BE2C (cell line): ENCODE results near the gene PRSS53.

Source experiments
- DNase-seq: peaks from one replicate; pipeline ENCODE4 v3.0.0-alpha.2; 2020
- H3K27me3 ChIP-seq: fragments of 250-450 bp; sonication (Bioruptor Pico); 2 replicates; pipeline ENCODE4 v1.5.1; 2020; ENCODE audit warnings: mild to moderate bottlenecking
- H3K36me3 ChIP-seq: fragments of 250-450 bp; sonication (Bioruptor Pico); 2 replicates; pipeline ENCODE4 v1.5.1; 2020; ENCODE audit warnings: mild to moderate bottlenecking
- H3K4me1 ChIP-seq: fragments of 250-450 bp; sonication (Bioruptor Pico); 2 replicates; pipeline ENCODE4 v1.5.1; 2020
- H3K4me3 ChIP-seq: 2 replicates; pipeline ENCODE4 v1.5.1; 2011; ENCODE audit warnings: low read depth, low read length
- H3K9me3 ChIP-seq: fragments of 250-450 bp; sonication (Bioruptor Pico); 2 replicates; pipeline ENCODE4 v1.5.1; 2020
- TF ChIP-seq, protein P1 (sequence below): IDR thresholded peaks from 2 replicates; pipeline ENCODE4 v1.5.1; 2012; ENCODE audit warnings: mild to moderate bottlenecking, low read depth, low read length

PRSS53 gene

DNA sequence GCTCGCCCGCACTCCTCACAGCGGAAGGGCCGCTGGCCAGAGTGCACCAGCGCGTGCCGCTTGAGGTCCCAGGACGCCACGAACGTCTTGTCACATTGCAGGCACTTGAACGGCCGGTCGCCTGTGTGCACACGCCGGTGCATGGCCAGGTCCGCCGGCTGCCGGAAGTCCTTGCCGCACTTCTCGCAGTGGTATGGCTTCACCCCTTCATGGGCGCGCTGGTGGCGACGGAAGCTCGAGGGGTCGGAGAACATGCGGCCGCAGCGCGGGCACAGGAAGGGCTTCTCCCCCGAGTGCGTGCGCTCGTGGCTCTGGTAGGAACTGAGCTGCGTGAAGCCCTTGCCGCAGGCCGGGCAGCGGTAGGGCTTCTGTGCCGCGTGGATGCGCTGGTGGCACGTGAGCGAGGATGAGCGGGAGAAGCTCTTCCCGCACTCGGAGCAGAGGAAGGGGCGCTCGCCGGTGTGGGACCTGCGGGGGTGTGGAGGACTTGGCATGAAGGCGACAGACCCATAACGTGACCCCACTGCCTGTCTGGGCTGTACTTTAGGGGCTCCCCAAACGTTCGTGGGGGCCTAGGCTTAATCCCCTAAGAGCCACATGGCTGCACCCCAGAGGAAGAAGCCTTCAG, 26.8 kb downstream of the PRSS53 start:
- H3K27me3 ChIP-seq = no peaks in the 10 kb centered on the region
- TF ChIP-seq, protein P1, sequence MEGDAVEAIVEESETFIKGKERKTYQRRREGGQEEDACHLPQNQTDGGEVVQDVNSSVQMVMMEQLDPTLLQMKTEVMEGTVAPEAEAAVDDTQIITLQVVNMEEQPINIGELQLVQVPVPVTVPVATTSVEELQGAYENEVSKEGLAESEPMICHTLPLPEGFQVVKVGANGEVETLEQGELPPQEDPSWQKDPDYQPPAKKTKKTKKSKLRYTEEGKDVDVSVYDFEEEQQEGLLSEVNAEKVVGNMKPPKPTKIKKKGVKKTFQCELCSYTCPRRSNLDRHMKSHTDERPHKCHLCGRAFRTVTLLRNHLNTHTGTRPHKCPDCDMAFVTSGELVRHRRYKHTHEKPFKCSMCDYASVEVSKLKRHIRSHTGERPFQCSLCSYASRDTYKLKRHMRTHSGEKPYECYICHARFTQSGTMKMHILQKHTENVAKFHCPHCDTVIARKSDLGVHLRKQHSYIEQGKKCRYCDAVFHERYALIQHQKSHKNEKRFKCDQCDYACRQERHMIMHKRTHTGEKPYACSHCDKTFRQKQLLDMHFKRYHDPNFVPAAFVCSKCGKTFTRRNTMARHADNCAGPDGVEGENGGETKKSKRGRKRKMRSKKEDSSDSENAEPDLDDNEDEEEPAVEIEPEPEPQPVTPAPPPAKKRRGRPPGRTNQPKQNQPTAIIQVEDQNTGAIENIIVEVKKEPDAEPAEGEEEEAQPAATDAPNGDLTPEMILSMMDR = no peak
- peaks cover 31% of the 10 kb centered on the region for H3K36me3 ChIP-seq
- no peak for DNase-seq
- H3K4me3 ChIP-seq = no peak overlapping the region
- no peaks in the 10 kb centered on the region for H3K9me3 ChIP-seq
- peaks cover 5% of the 10 kb centered on the region for H3K4me1 ChIP-seq

DNA sequence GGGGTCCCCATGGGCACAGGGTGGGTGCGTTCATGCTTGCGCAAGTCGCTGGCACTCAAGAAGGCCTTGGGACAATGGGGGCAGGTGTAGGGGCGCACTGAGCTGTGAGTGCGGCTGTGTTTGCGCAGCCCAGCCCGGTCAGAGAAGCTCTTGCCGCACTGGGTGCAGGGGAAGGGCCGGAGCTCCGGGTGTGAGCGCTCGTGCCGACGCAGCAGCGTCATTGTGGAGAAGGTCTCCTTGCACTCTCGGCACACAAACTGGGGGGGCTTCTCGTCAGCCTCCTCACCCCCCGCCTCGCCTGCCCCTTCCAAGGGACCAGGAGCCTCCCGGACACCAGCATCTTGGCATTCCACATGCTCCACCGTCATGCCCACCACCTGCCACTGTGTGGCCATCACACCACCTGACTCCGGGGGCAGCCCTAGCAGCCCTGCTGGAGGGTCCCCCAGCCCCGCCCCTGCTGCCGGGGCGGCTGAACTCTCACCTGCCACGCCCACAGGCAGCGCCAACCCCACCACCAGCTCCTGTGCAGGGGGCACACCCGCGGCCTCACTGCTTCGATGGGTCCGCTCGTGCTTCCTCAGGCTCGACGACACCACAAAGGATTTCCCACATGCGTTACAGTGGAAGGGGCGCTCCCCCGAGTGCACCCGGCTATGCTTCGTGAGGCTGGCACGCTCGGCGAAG, 27.5 kb downstream of the PRSS53 start:
- no peaks in the 10 kb centered on the region for H3K9me3 ChIP-seq
- H3K36me3 ChIP-seq = peaks cover 31% of the 10 kb centered on the region
- no peaks in the 10 kb centered on the region for H3K27me3 ChIP-seq
- H3K4me1 ChIP-seq = peaks cover 5% of the 10 kb centered on the region
- H3K4me3 ChIP-seq = no peak overlapping the region
- DNase-seq = no peak
- TF ChIP-seq, protein P1 = no peak

DNA sequence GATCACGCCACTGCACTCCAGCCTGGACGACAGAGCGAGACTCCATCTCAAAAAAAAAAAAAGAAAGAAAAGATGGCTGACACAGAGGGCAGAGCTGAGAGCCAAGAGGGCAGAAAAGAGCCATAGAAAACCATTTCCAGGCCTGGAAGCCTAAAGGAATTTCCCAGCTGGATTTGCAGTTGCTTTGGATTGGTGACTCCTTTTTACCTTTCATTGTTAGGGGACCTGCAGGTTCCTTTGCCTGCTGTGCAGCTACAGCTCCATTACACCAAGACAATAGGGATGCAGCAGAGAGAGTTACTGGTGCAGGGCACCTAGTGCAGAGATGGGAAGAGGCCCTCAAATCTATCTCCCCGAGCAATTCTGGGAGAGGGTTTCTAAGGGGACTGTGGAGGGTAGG, 33.1 kb downstream of the PRSS53 start:
- TF ChIP-seq, protein P1 = no peak
- Histone ChIP-seq H3K36me3 (peaks cover 5% of the 10 kb centered on the region), H3K9me3 (no peaks in the 10 kb centered on the region), H3K4me1 (no peaks in the 10 kb centered on the region), H3K4me3 (no peak overlapping the region), H3K27me3 (no peaks in the 10 kb centered on the region)
- no peak for DNase-seq

DNA sequence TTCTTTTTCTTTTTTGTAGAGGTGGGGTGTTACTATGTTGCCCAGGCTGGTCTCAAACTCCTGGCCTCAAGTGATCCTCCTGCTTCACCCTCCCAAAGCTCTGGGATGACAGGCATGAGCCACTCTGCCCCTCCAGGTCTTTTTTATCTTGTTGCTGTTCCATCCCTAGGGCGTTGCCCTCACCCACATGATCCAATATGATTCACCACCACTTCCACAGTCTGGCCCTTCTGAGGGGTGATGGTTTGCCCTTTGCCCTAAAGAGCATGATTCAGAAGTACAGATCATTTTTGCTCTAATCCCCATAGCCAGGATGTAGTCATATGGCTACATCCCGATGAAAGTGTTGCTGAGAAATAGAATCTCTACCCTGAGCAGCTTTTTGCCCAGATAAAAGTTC, 36.6 kb downstream of the PRSS53 start:
- Histone ChIP-seq H3K9me3 (no peaks in the 10 kb centered on the region), H3K4me1 (no peaks in the 10 kb centered on the region), H3K27me3 (no peaks in the 10 kb centered on the region), H3K4me3 (no peak overlapping the region), H3K36me3 (no peaks in the 10 kb centered on the region)
- TF ChIP-seq, protein P1 = no peak
- DNase-seq = no peak

DNA sequence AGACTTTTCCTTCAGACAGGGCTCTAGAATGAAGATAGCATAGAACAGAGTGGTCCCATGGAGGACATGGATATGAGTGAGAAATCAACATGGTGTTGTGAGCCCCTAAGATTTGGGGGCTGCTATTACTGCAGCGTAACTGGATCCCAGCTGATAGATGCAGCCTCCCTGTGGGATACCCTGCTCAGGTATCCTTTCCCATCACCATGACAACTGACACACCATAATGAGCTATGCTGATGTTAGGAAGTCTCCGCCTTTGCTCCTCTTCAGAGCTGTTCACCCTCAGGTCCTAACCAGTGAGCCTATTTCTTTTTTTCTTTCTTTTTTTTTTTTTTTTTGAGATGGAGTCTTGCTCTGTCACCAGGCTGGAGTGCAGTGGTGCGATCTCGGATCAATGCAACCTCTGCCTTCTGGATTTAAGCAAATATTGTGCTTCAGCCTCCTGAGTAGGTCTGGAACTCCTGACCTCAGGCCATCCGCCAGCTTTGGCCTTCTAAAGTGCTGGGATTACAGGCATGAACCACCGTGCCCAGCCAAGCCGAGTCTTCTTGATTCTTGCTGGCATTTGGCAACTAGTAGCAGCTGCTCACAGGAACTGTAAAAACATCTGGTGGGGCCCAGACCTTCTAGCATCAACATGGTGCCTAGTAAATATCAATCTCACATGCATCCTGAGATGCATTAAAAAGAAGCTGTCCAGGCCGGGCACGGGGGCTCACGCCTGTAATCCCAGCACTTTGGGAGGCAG, 38.3 kb downstream of the PRSS53 start:
- Histone ChIP-seq H3K4me1 (no peaks in the 10 kb centered on the region), H3K9me3 (no peaks in the 10 kb centered on the region), H3K27me3 (no peaks in the 10 kb centered on the region), H3K4me3 (no peak overlapping the region), H3K36me3 (no peaks in the 10 kb centered on the region)
- no peak for DNase-seq
- TF ChIP-seq, protein P1 = no peak

DNA sequence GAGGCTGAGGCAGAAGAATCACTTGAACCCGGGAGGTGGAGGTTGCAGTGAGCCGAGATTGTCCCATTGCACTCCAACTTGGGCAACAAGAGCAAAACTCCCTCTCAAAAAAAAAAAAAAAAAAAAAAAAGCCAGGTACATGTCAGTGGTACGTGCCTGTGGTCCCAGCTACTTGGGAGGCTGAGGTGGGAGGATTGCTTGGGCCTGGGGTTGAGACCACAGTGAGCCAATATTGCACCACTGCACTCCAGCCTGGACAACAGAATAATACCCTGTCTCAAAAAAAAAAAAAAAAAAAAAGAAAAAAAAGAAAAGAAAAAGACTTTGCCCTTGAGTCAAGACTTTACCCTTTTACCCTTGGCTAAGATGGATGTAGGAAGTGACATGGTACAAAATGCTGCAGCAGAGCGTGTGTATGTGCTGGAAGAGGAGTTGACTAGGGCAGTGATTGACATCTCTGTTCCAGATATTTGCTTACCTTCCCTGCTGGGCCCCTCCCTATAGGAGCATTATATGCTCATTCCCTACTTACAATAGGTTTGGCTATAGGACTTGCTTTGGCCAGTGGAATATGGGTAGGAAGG, 44.8 kb downstream of the PRSS53 start:
- Histone ChIP-seq H3K27me3 (no peaks in the 10 kb centered on the region), H3K4me1 (no peaks in the 10 kb centered on the region), H3K36me3 (no peaks in the 10 kb centered on the region), H3K9me3 (no peaks in the 10 kb centered on the region), H3K4me3 (no peak overlapping the region)
- no peak for DNase-seq
- TF ChIP-seq, protein P1 = no peak
